Keratinocyte (primary cell): Measurements from ENCODE around the gene SURF6. TPM values are rescaled to one million over a fixed set of nuclear protein-coding genes. Genes with fewer than 3 reads are reported as not detected.

Experiments used
- DNase-seq: peaks from one replicate; pipeline ENCODE4 v3.0.0-alpha.2; 2011; ENCODE audit warnings: low read depth, missing footprints, low spot score
- FAIRE-seq: peaks from 2 replicates; lab custom pipeline; 2011; peaks lifted over from hg19 to GRCh38; lab: Jason Lieb, UNC
- H2AFZ ChIP-seq: 2 replicates; pipeline ENCODE4 v1.6.0; 2012; ENCODE audit warnings: low read length, control low read depth, inconsistent platforms; ENCODE audit not compliant: control insufficient read depth
- H3K27ac ChIP-seq: 2 replicates; pipeline ENCODE4 v1.5.1; 2011; ENCODE audit warnings: low read length; ENCODE audit not compliant: control insufficient read depth, insufficient read depth
- H3K27me3 ChIP-seq: 3 replicates; pipeline ENCODE4 v1.6.0; 2011; ENCODE audit warnings: low read length; ENCODE audit not compliant: control insufficient read depth, insufficient read depth; ENCODE audit errors: extremely low read depth
- H3K36me3 ChIP-seq, 2 experiments: 2 replicates in 1 of 2; 3 replicates in 1 of 2; pipeline ENCODE4 v1.5.1; 2011; ENCODE audit warnings: low read length in 2 of 2, mild to moderate bottlenecking in 1 of 2; ENCODE audit not compliant: control insufficient read depth in 2 of 2, insufficient read depth in 2 of 2; ENCODE audit errors: extremely low read depth in 1 of 2
- H3K4me1 ChIP-seq: 3 replicates; pipeline ENCODE4 v1.5.1; 2011; ENCODE audit warnings: low read length; ENCODE audit not compliant: control insufficient read depth, insufficient read depth; ENCODE audit errors: extremely low read depth
- H3K4me2 ChIP-seq: 3 replicates; pipeline ENCODE4 v1.6.0; 2011; ENCODE audit warnings: low read depth, low read length; ENCODE audit not compliant: control insufficient read depth, insufficient read depth; ENCODE audit errors: extremely low read depth
- H3K4me3 ChIP-seq, 3 experiments: fragments of 200-600 bp in 1 of 3; sonication (generic) in 1 of 3; 2 replicates in 2 of 3; 3 replicates in 1 of 3; pipeline ENCODE4 v1.5.1; 2011 to 2016; ENCODE audit warnings: low read length in 3 of 3, mild to moderate bottlenecking in 3 of 3, control low read depth in 2 of 3, inconsistent platforms in 1 of 3, low read depth in 1 of 3, mixed read lengths in 1 of 3, mixed run types in 1 of 3, moderate library complexity in 1 of 3; ENCODE audit not compliant: control insufficient read depth in 2 of 3, insufficient read depth in 2 of 3; ENCODE audit errors: extremely low read depth in 1 of 3
- H3K79me2 ChIP-seq: 2 replicates; pipeline ENCODE4 v1.6.0; 2012; ENCODE audit warnings: low read length; ENCODE audit not compliant: control insufficient read depth, insufficient read depth
- H3K9ac ChIP-seq: 3 replicates; pipeline ENCODE4 v1.6.0; 2011; ENCODE audit warnings: low read length; ENCODE audit not compliant: control insufficient read depth, insufficient read depth; ENCODE audit errors: extremely low read depth
- H3K9me1 ChIP-seq: 3 replicates; pipeline ENCODE4 v1.6.0; 2011; ENCODE audit warnings: low read length; ENCODE audit not compliant: control insufficient read depth, insufficient read depth; ENCODE audit errors: extremely low read depth
- H3K9me3 ChIP-seq: 2 replicates; pipeline ENCODE4 v1.5.1; 2012; ENCODE audit warnings: low read depth, low read length; ENCODE audit not compliant: control insufficient read depth
- H4K20me1 ChIP-seq: 3 replicates; pipeline ENCODE4 v1.6.0; 2011; ENCODE audit warnings: low read length; ENCODE audit not compliant: control insufficient read depth, insufficient read depth; ENCODE audit errors: extremely low read depth
- CTCF ChIP-seq, 3 experiments: IDR thresholded peaks in 1 of 3; conservative IDR thresholded peaks in 1 of 3; optimal IDR thresholded peaks in 1 of 3; 2 replicates in 2 of 3; 3 replicates in 1 of 3; pipeline versions ENCODE3 to v1.5.1; 2011; ENCODE audit warnings: low read length in 3 of 3, mild to moderate bottlenecking in 3 of 3, moderate library complexity in 2 of 3, control low read depth in 1 of 3, inconsistent platforms in 1 of 3; ENCODE audit not compliant: insufficient read depth in 2 of 3; ENCODE audit errors: extremely low read depth in 1 of 3
- EZH2 ChIP-seq: IDR thresholded peaks from one replicate; pipeline ENCODE4 v1.6.1; 2012; ENCODE audit warnings: inconsistent platforms, mild to moderate bottlenecking, low read length, moderate library complexity
- dilution Hi-C: fragments of 300-500 bp; cut with MboI; formaldehyde crosslinking; loops from one replicate; pipeline ENCODE4 v1.7.0; 2020; ENCODE audit warnings: low sequenced_read_pairs; ENCODE audit not compliant: extremely low pct_ligation_motif_present
- polyA plus RNA-seq, 5 experiments: library from polyadenylated mRNA; depleted of rRNA in 3 of 5; stranded (reverse) in 3 of 5; stranded (forward) in 1 of 5; unstranded in 1 of 5; fragments of >200 nt; gene quantifications; 1 replicate in 1 of 5; 2 replicates in 3 of 5; 3 replicates in 1 of 5; pipeline versions ENCODE4 v1.2.1 to v1.2.3, GENCODE V29; 2011 to 2012; ENCODE audit warnings: missing spikeins in 2 of 5, low read depth in 1 of 5, low replicate concordance in 1 of 5

Gene SURF6
- polyA plus RNA-seq, 1 donor (not counting 4 experiments of a cell fraction or from before 2014, with no cell fraction given): 13.0 TPM

DNA sequence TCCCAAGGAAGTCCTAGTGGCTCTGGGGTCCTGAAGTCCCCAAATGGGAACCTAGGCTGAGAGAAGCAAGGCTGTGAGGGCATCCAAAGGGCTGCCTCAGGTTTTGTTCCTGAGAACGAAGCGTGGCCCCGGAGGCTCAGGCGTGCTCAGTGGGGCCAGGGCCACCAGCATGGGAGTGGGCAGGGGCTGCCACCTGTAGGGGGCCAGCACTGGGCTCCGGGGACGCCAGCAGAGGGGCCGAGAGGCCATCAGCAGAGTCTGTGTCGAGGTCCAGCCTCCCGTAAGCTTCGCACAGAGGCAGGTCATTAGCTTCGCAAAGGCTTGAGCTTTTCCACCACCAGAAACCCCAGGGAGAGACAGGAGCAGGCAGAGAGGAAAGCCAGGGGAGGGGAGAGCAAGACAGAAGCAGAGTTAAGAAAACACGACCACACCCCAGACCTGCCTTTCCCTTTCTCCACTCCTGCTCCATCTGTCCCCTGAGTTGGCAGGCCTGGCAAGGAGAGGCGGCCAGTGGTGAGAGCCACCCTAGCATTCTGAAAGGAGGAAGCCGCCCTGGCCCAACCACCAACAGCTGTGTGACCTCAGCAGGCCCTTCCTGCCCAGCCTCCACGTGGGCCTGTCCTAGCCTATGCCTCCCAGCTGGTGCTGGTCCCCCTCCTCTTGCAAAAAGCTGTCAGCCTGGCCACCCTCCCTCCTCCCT, 5.5 kb upstream of the SURF6 start:
- DNase-seq: no peak

DNA sequence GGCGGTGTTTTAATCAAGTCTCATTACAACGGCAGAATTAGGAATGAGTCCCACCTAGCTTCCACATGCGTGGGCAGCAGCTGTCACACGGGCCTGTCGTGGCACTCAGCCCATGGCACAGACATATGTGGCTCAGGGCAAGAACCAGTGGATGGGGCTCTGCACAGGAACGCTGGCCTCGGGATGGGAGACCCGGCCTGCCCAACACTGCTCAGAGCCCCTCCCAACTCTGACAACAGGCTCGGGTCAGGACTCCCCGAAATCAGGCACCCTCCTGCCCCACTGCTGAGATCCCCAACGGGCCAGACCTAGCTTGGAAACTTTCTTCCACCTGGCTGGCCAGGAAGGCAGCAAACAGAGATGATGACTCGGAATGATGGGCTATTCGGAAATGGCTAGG, 4.9 kb upstream of the SURF6 start:
- dilution Hi-C loops: no loop called here
- no peak overlapping the region for H3K4me2 ChIP-seq
- peaks cover 5% of the 10 kb centered on the region for H3K4me1 ChIP-seq
- H3K9me3 ChIP-seq: no peaks in the 10 kb centered on the region
- H4K20me1 ChIP-seq: no peaks in the 10 kb centered on the region
- no peaks in the 10 kb centered on the region for H3K9me1 ChIP-seq
- peaks cover 9% of the 10 kb centered on the region for H3K79me2 ChIP-seq
- no peak overlapping the region for H3K4me3 ChIP-seq
- TF ChIP-seq CTCF (optimal IDR thresholded peaks at IDR 0.05 in 1 of 3, IDR thresholded peaks at IDR 0.05 in 1 of 3, conservative IDR thresholded peaks at IDR 0.05 in 1 of 3; ENCODE audit: extremely low read depth in 1 of 3, insufficient read depth in 2 of 3, low read length in 3 of 3): no peak
- TF ChIP-seq EZH2: no peak
- H3K9ac ChIP-seq: no peak overlapping the region
- DNase-seq (no peak), FAIRE-seq (no peak)
- peaks cover 45 to 55% of the 10 kb centered on the region in 2 experiments for H3K36me3 ChIP-seq
- H3K27ac ChIP-seq: no peak overlapping the region
- no peak overlapping the region for H2AFZ ChIP-seq
- H3K27me3 ChIP-seq: no peaks in the 10 kb centered on the region

More for the DNA sequence above, 5.5 kb upstream of the SURF6 start:
- FAIRE-seq: no peak
- Histone ChIP-seq H3K4me3 (no peak overlapping the region), H2AFZ (no peak overlapping the region), H3K27ac (no peak overlapping the region), H3K79me2 (peaks cover 14% of the 10 kb centered on the region), H3K27me3 (no peaks in the 10 kb centered on the region), H4K20me1 (peaks cover 3% of the 10 kb centered on the region), H3K9ac (no peak overlapping the region), H3K4me2 (no peak overlapping the region), H3K36me3 (peaks cover 45 to 56% of the 10 kb centered on the region in 2 experiments), H3K9me3 (no peaks in the 10 kb centered on the region), H3K4me1 (peaks cover 4% of the 10 kb centered on the region), H3K9me1 (no peaks in the 10 kb centered on the region)
- TF ChIP-seq EZH2 (no peak), CTCF (optimal IDR thresholded peaks at IDR 0.05 in 1 of 3, IDR thresholded peaks at IDR 0.05 in 1 of 3, conservative IDR thresholded peaks at IDR 0.05 in 1 of 3; ENCODE audit: extremely low read depth in 1 of 3, insufficient read depth in 2 of 3, low read length in 3 of 3) (no peak)
- dilution Hi-C loops: no loop called here
